Activated CD4-positive, alpha-beta T cell treated with anti-CD3 and anti-CD28 coated beads, Interleukin-2, amount 10 ng/mL, durations not matched to agents 24 days and 14 days (primary cell): ENCODE data around the gene ADGRF4. TPM values are rescaled to one million over a fixed set of nuclear protein-coding genes. Genes with fewer than 3 reads are reported as not detected.

ENCODE experiments used
- DNase-seq: peaks from one replicate; pipeline ENCODE4 v3.0.0; 2022
- H3K27ac Mint-ChIP-seq: one replicate; pipeline ENCODE4 v1.8.0; 2022; ENCODE audit warnings: mild to moderate bottlenecking, mixed read lengths
- H3K27me3 Mint-ChIP-seq: one replicate; pipeline ENCODE4 v1.8.0; 2022; ENCODE audit warnings: mixed read lengths
- H3K36me3 Mint-ChIP-seq: one replicate; pipeline ENCODE4 v1.8.0; 2022; ENCODE audit warnings: low read depth, mild to moderate bottlenecking, mixed read lengths
- H3K4me1 Mint-ChIP-seq: one replicate; pipeline ENCODE4 v1.8.0; 2021; ENCODE audit warnings: mixed read lengths
- H3K4me3 Mint-ChIP-seq: one replicate; pipeline ENCODE4 v1.8.0; 2022; ENCODE audit warnings: mild to moderate bottlenecking, moderate library complexity, mixed read lengths
- H3K9me3 Mint-ChIP-seq: one replicate; pipeline ENCODE4 v1.8.0; 2021; ENCODE audit warnings: mixed read lengths
- intact Hi-C: fragments of 100-400 bp; cut with micrococcal nuclease; formaldehyde crosslinking; loops from one replicate; pipeline ENCODE4 v1.15.1; 2023
- total RNA-seq: library from RNA; stranded (reverse); gene quantifications from 2 replicates; pipeline ENCODE4 v1.2.3, GENCODE V29; 2022

Gene ADGRF4
- total RNA-seq, 1 donor from 2014 or later: not detected

- Mint-ChIP-seq H3K9me3 (no peaks in the 10 kb centered on the region), H3K4me3 (no peak overlapping the region), H3K27ac (no peak overlapping the region), H3K36me3 (no peaks in the 10 kb centered on the region), H3K27me3 (peaks cover 3% of the 10 kb centered on the region), H3K4me1 (peaks cover 2% of the 10 kb centered on the region)
- intact Hi-C loops: no loop called here
- DNase-seq: no peak
These were observed 2.2 kb downstream of the ADGRF4 start for GRCh38 chr6:47700596-47700995.

- intact Hi-C loops: no loop called here
These were observed 3.0 kb downstream of the ADGRF4 start for GRCh38 chr6:47701363-47701762.

DNA sequence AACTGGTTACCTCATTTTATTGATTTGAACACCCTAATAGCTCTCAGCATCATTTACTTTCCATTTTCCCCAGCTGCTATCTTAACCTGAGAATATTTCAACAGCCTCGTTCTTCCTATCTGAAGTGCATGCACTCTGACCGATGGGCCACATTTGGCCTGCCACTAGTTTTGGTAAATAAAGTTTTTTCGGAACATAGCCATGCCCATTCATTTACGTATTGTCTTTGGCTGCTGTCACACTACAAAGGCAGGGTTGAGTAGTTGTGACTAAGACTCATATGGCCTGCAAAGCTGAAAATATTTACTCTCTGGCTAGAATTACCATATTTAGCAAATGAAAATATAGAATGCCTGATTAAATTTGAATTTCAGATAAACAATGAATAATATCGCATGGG is 10.8 kb downstream of the ADGRF4 start:
- peaks cover 20% of the 10 kb centered on the region for H3K27me3 Mint-ChIP-seq
- DNase-seq: no peak
- no peaks in the 10 kb centered on the region for H3K36me3 Mint-ChIP-seq
- H3K4me3 Mint-ChIP-seq: no peak overlapping the region
- no peaks in the 10 kb centered on the region for H3K9me3 Mint-ChIP-seq
- no peak overlapping the region for H3K27ac Mint-ChIP-seq
- intact Hi-C loops: no loop called here
- no peaks in the 10 kb centered on the region for H3K4me1 Mint-ChIP-seq

More at GRCh38 chr6:47701363-47701762, 3.0 kb downstream of the ADGRF4 start:
- H3K4me1 Mint-ChIP-seq: peaks cover 2% of the 10 kb centered on the region
- no peak overlapping the region for H3K4me3 Mint-ChIP-seq
- peaks cover 3% of the 10 kb centered on the region for H3K27me3 Mint-ChIP-seq
- H3K36me3 Mint-ChIP-seq: no peaks in the 10 kb centered on the region
- no peak overlapping the region for H3K27ac Mint-ChIP-seq
- DNase-seq: no peak
- H3K9me3 Mint-ChIP-seq: no peaks in the 10 kb centered on the region

DNA sequence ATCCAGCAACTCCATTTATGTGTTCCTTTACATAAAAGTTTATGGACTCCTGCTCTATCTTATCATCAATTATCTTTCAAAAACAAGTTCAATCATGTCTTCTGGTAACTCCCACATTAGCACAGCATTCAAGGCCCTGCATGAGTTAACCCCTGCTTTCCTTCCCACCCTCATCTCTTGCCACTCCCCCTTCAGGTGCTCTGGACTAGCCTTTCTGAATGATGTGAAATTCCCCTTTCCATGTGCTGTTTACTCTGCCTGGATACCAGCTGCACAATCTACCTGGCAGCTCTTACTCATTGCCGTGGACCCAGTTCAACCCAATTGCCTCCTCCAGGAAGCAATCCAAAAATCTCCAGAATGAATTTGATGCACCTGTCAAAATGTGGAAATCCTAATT is 11.9 kb downstream of the ADGRF4 start:
- Mint-ChIP-seq H3K27me3 (peaks cover 20% of the 10 kb centered on the region), H3K27ac (no peak overlapping the region), H3K4me1 (no peaks in the 10 kb centered on the region), H3K4me3 (no peak overlapping the region), H3K9me3 (no peaks in the 10 kb centered on the region), H3K36me3 (no peaks in the 10 kb centered on the region)
- intact Hi-C loops: no loop called here
- no peak for DNase-seq

DNA sequence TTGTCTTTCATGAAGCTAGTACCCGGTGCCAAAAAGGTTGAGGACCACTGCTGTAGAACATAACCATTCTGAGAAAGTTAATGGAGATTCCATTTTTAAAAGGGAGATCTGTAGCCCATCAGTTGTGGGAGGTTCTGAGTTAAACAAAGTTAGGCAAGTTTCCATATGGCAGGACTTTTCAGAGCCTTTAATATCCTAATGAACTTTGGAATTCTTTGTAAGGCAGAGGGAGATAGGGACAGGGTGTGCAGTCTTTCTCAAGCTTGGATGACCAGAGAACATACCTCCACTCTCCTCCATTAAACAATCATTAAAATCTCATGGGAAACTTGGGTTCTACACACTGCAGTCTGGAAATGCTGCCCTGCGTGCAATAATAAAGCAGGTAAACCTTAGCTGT is 14.8 kb downstream of the ADGRF4 start:
- H3K27me3 Mint-ChIP-seq: peaks cover 10% of the 10 kb centered on the region
- no peak for DNase-seq
- H3K36me3 Mint-ChIP-seq: no peaks in the 10 kb centered on the region
- no peaks in the 10 kb centered on the region for H3K9me3 Mint-ChIP-seq
- peaks cover 3% of the 10 kb centered on the region for H3K4me1 Mint-ChIP-seq
- no peak overlapping the region for H3K27ac Mint-ChIP-seq
- intact Hi-C loops: no loop called here
- no peak overlapping the region for H3K4me3 Mint-ChIP-seq

DNA sequence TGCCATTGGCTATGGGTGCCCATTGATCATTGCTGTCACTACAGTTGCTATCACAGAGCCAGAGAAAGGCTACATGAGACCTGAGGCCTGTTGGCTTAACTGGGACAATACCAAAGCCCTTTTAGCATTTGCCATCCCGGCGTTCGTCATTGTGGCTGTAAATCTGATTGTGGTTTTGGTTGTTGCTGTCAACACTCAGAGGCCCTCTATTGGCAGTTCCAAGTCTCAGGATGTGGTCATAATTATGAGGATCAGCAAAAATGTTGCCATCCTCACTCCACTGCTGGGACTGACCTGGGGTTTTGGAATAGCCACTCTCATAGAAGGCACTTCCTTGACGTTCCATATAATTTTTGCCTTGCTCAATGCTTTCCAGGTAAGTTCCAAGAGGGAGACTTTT is 16.4 kb downstream of the ADGRF4 start:
- no peak for DNase-seq
- H3K27ac Mint-ChIP-seq: no peak overlapping the region
- intact Hi-C loops: no loop called here
- no peaks in the 10 kb centered on the region for H3K36me3 Mint-ChIP-seq
- no peaks in the 10 kb centered on the region for H3K9me3 Mint-ChIP-seq
- H3K4me3 Mint-ChIP-seq: no peak overlapping the region
- H3K4me1 Mint-ChIP-seq: peaks cover 3% of the 10 kb centered on the region
- H3K27me3 Mint-ChIP-seq: peaks cover 5% of the 10 kb centered on the region

- intact Hi-C loops: no loop called here
- no peaks in the 10 kb centered on the region for H3K9me3 Mint-ChIP-seq
These were observed 17.4 kb downstream of the ADGRF4 start for GRCh38 chr6:47715782-47716181.

GRCh38 chr6:47716207-47716606 is 17.8 kb downstream of the ADGRF4 start:
- Mint-ChIP-seq H3K27me3 (peaks cover 3% of the 10 kb centered on the region), H3K36me3 (no peaks in the 10 kb centered on the region), H3K4me1 (peaks cover 3% of the 10 kb centered on the region), H3K9me3 (no peaks in the 10 kb centered on the region), H3K27ac (no peak overlapping the region), H3K4me3 (no peak overlapping the region)
- DNase-seq: no peak
- intact Hi-C loops: no loop called here

More at GRCh38 chr6:47715782-47716181, 17.4 kb downstream of the ADGRF4 start:
- H3K27me3 Mint-ChIP-seq: peaks cover 3% of the 10 kb centered on the region
- H3K27ac Mint-ChIP-seq: no peak overlapping the region
- no peak for DNase-seq
- H3K36me3 Mint-ChIP-seq: no peaks in the 10 kb centered on the region
- H3K4me1 Mint-ChIP-seq: peaks cover 3% of the 10 kb centered on the region
- H3K4me3 Mint-ChIP-seq: no peak overlapping the region

GRCh38 chr6:47718571-47718970 is 20.2 kb downstream of the ADGRF4 start:
- DNase-seq: no peak
- Mint-ChIP-seq H3K4me1 (peaks cover 3% of the 10 kb centered on the region), H3K27ac (no peak overlapping the region), H3K27me3 (no peaks in the 10 kb centered on the region), H3K4me3 (no peak overlapping the region), H3K36me3 (no peaks in the 10 kb centered on the region), H3K9me3 (no peaks in the 10 kb centered on the region)
- intact Hi-C loops: no loop called here

- intact Hi-C loops: no loop called here
These were observed 22.8 kb downstream of the ADGRF4 start for GRCh38 chr6:47721189-47721588.

DNA sequence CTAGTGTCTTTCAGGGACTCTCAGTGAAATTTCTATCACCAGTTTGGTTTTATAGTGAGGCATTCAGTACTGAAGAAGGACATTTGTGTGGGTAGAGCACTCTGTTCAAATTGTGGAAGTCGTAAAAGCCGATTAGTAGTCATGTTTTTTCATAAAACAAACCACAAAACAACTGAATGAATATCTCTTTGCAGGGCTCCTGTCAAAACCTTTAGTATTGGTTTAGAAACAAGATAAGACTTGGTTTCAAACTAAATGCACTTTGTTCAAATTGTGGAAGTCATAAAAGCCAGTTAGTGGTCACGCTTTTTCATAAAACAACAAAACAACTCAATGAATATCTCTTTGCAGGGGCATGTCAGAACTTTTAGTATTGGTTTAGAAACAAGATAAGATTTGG is 23.8 kb downstream of the ADGRF4 start:
- DNase-seq: no peak
- Mint-ChIP-seq H3K4me3 (no peak overlapping the region), H3K9me3 (no peaks in the 10 kb centered on the region), H3K4me1 (no peaks in the 10 kb centered on the region), H3K36me3 (no peaks in the 10 kb centered on the region), H3K27me3 (peaks cover 1% of the 10 kb centered on the region), H3K27ac (no peak overlapping the region)
- intact Hi-C loops: no loop called here

More at GRCh38 chr6:47721189-47721588, 22.8 kb downstream of the ADGRF4 start:
- H3K27me3 Mint-ChIP-seq: no peaks in the 10 kb centered on the region
- H3K36me3 Mint-ChIP-seq: no peaks in the 10 kb centered on the region
- no peak overlapping the region for H3K4me3 Mint-ChIP-seq
- H3K9me3 Mint-ChIP-seq: no peaks in the 10 kb centered on the region
- no peak overlapping the region for H3K27ac Mint-ChIP-seq
- no peak for DNase-seq
- no peaks in the 10 kb centered on the region for H3K4me1 Mint-ChIP-seq

DNA sequence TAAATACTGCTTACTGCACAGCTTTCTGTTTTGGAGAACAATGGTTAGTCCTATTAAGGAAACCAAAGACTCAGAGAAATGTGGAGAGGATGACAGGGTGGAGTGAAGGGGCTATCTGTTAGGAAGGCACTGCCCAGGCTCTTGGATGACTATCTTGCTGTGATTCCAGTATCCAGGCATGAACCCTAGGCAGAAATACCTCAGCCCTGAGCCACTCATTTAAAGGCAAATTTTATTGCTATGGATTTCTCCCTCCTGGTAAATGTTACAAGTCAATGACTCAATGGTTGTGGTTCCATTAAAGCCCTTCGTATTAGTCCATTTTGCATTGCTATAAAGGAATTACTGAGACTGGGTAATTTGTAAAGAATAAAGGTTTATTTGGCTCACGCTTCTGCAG is 25.9 kb downstream of the ADGRF4 start:
- Mint-ChIP-seq H3K36me3 (no peaks in the 10 kb centered on the region), H3K27ac (no peak overlapping the region), H3K4me3 (no peak overlapping the region), H3K9me3 (no peaks in the 10 kb centered on the region), H3K27me3 (peaks cover 1% of the 10 kb centered on the region), H3K4me1 (peaks cover 5% of the 10 kb centered on the region)
- intact Hi-C loops: no loop called here
- no peak for DNase-seq

GRCh38 chr6:47727391-47727790 is 29.0 kb downstream of the ADGRF4 start:
- no peak overlapping the region for H3K4me3 Mint-ChIP-seq
- intact Hi-C loops: no loop called here

DNA sequence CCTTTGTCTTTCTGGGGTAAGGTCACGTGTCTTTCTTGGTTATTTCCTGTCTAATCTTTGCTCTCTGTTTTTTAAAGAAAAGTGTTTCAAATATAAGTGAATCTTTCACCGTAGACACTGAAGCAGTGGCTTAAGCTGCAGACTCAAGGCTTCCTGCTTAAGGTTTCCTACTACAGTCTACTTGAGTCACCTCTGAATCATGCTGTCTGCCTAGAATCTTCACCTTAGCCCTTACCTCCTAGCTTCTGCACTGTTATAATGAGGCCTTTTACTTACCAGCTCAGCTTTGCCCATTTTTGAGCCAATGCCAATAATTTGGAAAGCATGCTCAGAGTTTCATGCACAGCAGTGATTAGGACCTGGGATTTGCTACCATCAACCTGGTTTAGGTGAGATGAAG is 30.6 kb downstream of the ADGRF4 start:
- Mint-ChIP-seq H3K4me1 (peaks cover 5% of the 10 kb centered on the region), H3K4me3 (no peak overlapping the region), H3K9me3 (no peaks in the 10 kb centered on the region), H3K27me3 (peaks cover 4% of the 10 kb centered on the region), H3K27ac (no peak overlapping the region), H3K36me3 (no peaks in the 10 kb centered on the region)
- DNase-seq: no peak
- intact Hi-C loops: no loop called here

More at GRCh38 chr6:47727391-47727790, 29.0 kb downstream of the ADGRF4 start:
- no peaks in the 10 kb centered on the region for H3K9me3 Mint-ChIP-seq
- no peak overlapping the region for H3K27ac Mint-ChIP-seq
- no peaks in the 10 kb centered on the region for H3K36me3 Mint-ChIP-seq
- DNase-seq: no peak
- H3K4me1 Mint-ChIP-seq: peaks cover 5% of the 10 kb centered on the region
- peaks cover 1% of the 10 kb centered on the region for H3K27me3 Mint-ChIP-seq

GRCh38 chr6:47729457-47729856 is 31.1 kb downstream of the ADGRF4 start:
- H3K27ac Mint-ChIP-seq: no peak overlapping the region
- H3K4me3 Mint-ChIP-seq: no peak overlapping the region
- peaks cover 4% of the 10 kb centered on the region for H3K27me3 Mint-ChIP-seq
- intact Hi-C loops: no loop called here
- H3K4me1 Mint-ChIP-seq: peaks cover 5% of the 10 kb centered on the region
- DNase-seq: no peak
- no peaks in the 10 kb centered on the region for H3K9me3 Mint-ChIP-seq
- no peaks in the 10 kb centered on the region for H3K36me3 Mint-ChIP-seq
